MM.1S (cell line): ENCODE data around the gene SPECC1L.
A peak's percentile ranks its signal among the peaks of the same experiment; 100 is the strongest.
"Not testable (repeated sequence)": the region's sequence is repeated elsewhere in the genome, so short reads cannot be mapped to it uniquely, and the experiment has no call there.

Experiments used
- DNase-seq: peaks from one replicate; pipeline ENCODE4 v3.0.0-alpha.2; 2015
- H2AFZ ChIP-seq: fragments of 300-600 bp; sonication (generic); 2 replicates; pipeline ENCODE4 v1.6.0; 2016; ENCODE audit warnings: antibody characterized with exemption, low read length
- H3F3A ChIP-seq: fragments of 300-600 bp; sonication (generic); 2 replicates; pipeline ENCODE4 v1.6.1; 2016; ENCODE audit warnings: mild to moderate bottlenecking, antibody characterized with exemption, low read length, moderate library complexity, mixed read lengths; ENCODE audit not compliant: insufficient read depth
- H3K27ac ChIP-seq: fragments of 300-600 bp; sonication (generic); 2 replicates; pipeline ENCODE4 v1.5.1; 2016; ENCODE audit warnings: mild to moderate bottlenecking, low read length
- H3K27me3 ChIP-seq: fragments of 300-600 bp; sonication (generic); replicated peaks from 2 replicates; pipeline ENCODE4 v1.6.0; 2016; ENCODE audit warnings: low read length; ENCODE audit not compliant: insufficient read depth
- H3K36me3 ChIP-seq: fragments of 300-600 bp; sonication (generic); replicated peaks from 2 replicates; pipeline ENCODE4 v1.6.1; 2016; ENCODE audit warnings: mild to moderate bottlenecking, low read length, mixed read lengths; ENCODE audit not compliant: insufficient read depth
- H3K4me1 ChIP-seq: fragments of 300-600 bp; sonication (generic); 2 replicates; pipeline ENCODE4 v1.6.1; 2016; ENCODE audit warnings: low read length, mixed read lengths
- H3K4me2 ChIP-seq: fragments of 300-600 bp; sonication (generic); 2 replicates; pipeline ENCODE4 v1.6.0; 2016; ENCODE audit warnings: low read depth, low read length
- H3K4me3 ChIP-seq: fragments of 300-600 bp; sonication (generic); 2 replicates; pipeline ENCODE4 v1.5.1; 2016; ENCODE audit warnings: low read length, mixed read lengths
- H3K79me2 ChIP-seq: fragments of 300-600 bp; sonication (generic); 2 replicates; pipeline ENCODE4 v1.6.1; 2016; ENCODE audit warnings: mixed run types, low read length, mixed read lengths
- H3K9ac ChIP-seq: fragments of 300-600 bp; sonication (generic); 2 replicates; pipeline ENCODE4 v1.6.1; 2016; ENCODE audit warnings: low read length, mixed read lengths
- H3K9me2 ChIP-seq: fragments of 300-600 bp; sonication (generic); replicated peaks from 2 replicates; pipeline ENCODE4 v1.6.1; 2016; ENCODE audit warnings: mild to moderate bottlenecking, low read length, mixed read lengths; ENCODE audit not compliant: insufficient read depth
- H3K9me3 ChIP-seq: fragments of 300-600 bp; sonication (generic); replicated peaks from 2 replicates; pipeline ENCODE4 v1.6.1; 2016; ENCODE audit warnings: mild to moderate bottlenecking, low read length, mixed read lengths; ENCODE audit not compliant: insufficient read depth
- H4K20me1 ChIP-seq: fragments of 300-600 bp; sonication (generic); 2 replicates; pipeline ENCODE4 v1.6.1; 2016; ENCODE audit warnings: mild to moderate bottlenecking, low read length, moderate library complexity, mixed read lengths; ENCODE audit not compliant: insufficient read depth
- EZH2 ChIP-seq: fragments of 300-600 bp; sonication (generic); optimal IDR thresholded peaks from 2 replicates; pipeline ENCODE3; 2017; ENCODE audit warnings: low read depth, mild to moderate bottlenecking, antibody characterized with exemption, low read length, mixed read lengths
- EZH2phosphoT487 ChIP-seq: fragments of 300-600 bp; sonication (generic); IDR thresholded peaks from 2 replicates; pipeline ENCODE4 v1.6.1; 2018; ENCODE audit warnings: antibody characterized with exemption, low read length
- TF ChIP-seq, protein P1 (sequence below): fragments of 300-600 bp; sonication (generic); IDR thresholded peaks from 2 replicates; pipeline ENCODE4 v1.5.1; 2016; ENCODE audit warnings: antibody characterized with exemption, low read length, mixed read lengths

The SPECC1L gene

DNA sequence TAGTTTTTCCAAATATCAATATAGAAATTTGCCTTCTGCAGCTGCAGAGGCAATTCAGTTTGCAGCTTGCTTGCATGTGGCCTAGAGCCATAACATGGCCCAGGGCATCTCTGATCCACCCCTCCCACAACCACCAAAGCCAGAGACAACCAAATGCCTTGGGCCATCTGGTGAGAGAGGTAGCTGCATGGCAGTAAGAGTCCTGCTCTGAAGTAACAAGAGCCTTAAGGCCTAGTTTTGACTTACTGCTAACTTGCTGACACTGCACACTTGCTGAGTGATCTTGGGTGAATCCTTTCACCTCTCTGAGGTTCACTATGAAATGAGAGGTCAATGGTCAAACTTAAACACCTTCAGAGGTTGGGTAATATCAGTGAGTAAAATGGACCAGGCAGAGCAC, 4.9 kb upstream of the SPECC1L start:
- no peak overlapping the region for H3K9ac ChIP-seq
- no peaks in the 10 kb centered on the region for H3K36me3 ChIP-seq
- H4K20me1 ChIP-seq = no peaks in the 10 kb centered on the region
- H3K9me3 ChIP-seq = no peaks in the 10 kb centered on the region
- H2AFZ ChIP-seq = no peak overlapping the region
- H3K9me2 ChIP-seq = no peaks in the 10 kb centered on the region
- 0 out of 2 replicates have a peak, but pooled peaks cover 5% of the 10 kb centered on the region for H3K4me1 ChIP-seq
- no peak overlapping the region for H3K4me3 ChIP-seq
- no peaks in the 10 kb centered on the region for H3K79me2 ChIP-seq
- H3K4me2 ChIP-seq = no peak overlapping the region
- H3F3A ChIP-seq = no peaks in the 10 kb centered on the region; the same call in 1 of the 2 replicates
- TF ChIP-seq, protein P1, sequence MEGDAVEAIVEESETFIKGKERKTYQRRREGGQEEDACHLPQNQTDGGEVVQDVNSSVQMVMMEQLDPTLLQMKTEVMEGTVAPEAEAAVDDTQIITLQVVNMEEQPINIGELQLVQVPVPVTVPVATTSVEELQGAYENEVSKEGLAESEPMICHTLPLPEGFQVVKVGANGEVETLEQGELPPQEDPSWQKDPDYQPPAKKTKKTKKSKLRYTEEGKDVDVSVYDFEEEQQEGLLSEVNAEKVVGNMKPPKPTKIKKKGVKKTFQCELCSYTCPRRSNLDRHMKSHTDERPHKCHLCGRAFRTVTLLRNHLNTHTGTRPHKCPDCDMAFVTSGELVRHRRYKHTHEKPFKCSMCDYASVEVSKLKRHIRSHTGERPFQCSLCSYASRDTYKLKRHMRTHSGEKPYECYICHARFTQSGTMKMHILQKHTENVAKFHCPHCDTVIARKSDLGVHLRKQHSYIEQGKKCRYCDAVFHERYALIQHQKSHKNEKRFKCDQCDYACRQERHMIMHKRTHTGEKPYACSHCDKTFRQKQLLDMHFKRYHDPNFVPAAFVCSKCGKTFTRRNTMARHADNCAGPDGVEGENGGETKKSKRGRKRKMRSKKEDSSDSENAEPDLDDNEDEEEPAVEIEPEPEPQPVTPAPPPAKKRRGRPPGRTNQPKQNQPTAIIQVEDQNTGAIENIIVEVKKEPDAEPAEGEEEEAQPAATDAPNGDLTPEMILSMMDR = no peak
- TF ChIP-seq EZH2 (no peak), EZH2phosphoT487 (no peak)
- H3K27ac ChIP-seq = no peak overlapping the region
- DNase-seq = peak; percentile 78
- no peaks in the 10 kb centered on the region for H3K27me3 ChIP-seq

DNA sequence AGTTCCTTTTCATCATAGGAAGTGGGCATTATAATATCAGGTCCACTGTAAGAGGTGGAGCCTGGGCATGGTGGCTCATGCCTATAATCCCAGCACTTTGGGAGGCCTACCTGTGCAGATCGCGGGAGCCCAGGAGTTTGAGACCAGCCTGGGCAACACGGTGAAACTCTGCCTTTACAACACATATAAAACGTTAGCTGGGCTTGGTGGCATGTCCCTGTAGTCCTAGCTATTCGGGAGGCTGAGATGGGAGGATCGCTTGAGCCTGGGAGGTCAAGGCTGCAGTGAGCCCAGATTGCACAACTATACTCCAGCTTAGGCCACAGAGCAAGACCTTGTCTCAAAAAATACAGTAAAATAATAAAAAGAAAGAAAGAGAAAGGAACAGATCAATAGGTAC, 4.1 kb upstream of the SPECC1L start:
- H3K9me2 ChIP-seq, H3K27ac ChIP-seq, DNase-seq, H2AFZ ChIP-seq, H3K79me2 ChIP-seq, H3K9me3 ChIP-seq, H4K20me1 ChIP-seq, H3F3A ChIP-seq, H3K4me3 ChIP-seq, H3K36me3 ChIP-seq, H3K4me1 ChIP-seq, H3K27me3 ChIP-seq, H3K9ac ChIP-seq, H3K4me2 ChIP-seq: not testable (repeated sequence)

DNA sequence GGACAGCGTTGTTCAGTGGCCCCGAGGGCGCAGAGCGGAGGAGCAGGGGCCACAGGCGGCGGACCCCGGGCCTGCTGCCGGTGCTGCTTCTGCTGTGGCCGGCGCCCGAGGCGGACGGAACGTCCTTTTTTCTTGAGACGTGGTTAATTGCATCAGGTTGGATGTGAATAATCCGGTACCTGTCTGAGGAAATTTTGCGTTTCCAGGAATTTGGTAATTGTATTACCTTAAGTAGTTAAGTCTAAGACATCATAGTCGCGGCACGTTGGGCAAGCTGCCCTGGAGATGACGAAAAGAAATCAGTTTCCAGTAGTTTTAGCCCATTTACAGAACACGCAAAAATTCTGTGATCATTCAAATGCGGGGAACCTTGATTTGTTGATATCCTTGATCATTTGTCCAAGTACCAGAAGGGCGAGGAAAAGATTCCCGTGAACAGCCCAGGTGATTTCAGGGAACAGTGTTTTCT, 789 bp downstream of the SPECC1L start:
- DNase-seq = no peak
- peak overlapping the region; percentile 87 for H3K4me3 ChIP-seq
- TF ChIP-seq, protein P1 = no peak
- TF ChIP-seq EZH2 (no peak), EZH2phosphoT487 (no peak)

DNA sequence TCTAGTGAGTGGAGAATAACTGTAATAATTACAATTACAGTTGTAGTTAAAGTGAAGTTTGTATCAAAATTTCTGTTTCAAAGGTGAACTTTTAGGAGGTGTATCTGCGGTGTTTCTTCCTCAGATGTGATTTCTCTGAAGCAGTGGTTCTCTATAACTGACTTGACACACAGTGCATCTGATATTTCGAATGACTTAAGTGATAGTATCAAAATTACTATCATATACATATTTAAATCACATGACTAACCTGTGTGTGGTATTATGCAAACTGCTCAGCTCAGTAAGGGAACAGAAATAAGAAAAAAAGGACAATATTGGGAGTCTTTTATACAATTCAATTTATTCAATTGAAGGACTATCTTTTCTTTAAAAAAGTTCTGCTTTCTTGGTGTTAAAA, 2.4 kb downstream of the SPECC1L start:
- not testable (repeated sequence) for H3K27me3 ChIP-seq, H3K27ac ChIP-seq, DNase-seq, H4K20me1 ChIP-seq, H3K36me3 ChIP-seq, H3K4me1 ChIP-seq, H2AFZ ChIP-seq, H3K9me2 ChIP-seq, H3K9ac ChIP-seq, H3K9me3 ChIP-seq, H3K4me3 ChIP-seq
- Histone ChIP-seq H3K4me2 (peak overlapping the region; percentile 76; the same call in 1 of the 2 replicates), H3K79me2 (peaks cover 59% of the 10 kb centered on the region), H3F3A (peaks cover 21% of the 10 kb centered on the region)

More for the DNA sequence above, 789 bp downstream of the SPECC1L start:
- peaks cover 48% of the 10 kb centered on the region for H3K79me2 ChIP-seq
- H3F3A ChIP-seq = peaks cover 21% of the 10 kb centered on the region
- peak overlapping the region; percentile 69; the same call in 1 of the 2 replicates for H3K27ac ChIP-seq
- no peaks in the 10 kb centered on the region for H3K36me3 ChIP-seq
- H3K4me2 ChIP-seq = peak overlapping the region; percentile 76
- H4K20me1 ChIP-seq = 0 out of 2 replicates have a peak, but pooled peaks cover 4% of the 10 kb centered on the region
- H2AFZ ChIP-seq = peak overlapping the region; percentile 84
- H3K9me2 ChIP-seq = no peaks in the 10 kb centered on the region
- H3K9me3 ChIP-seq = no peaks in the 10 kb centered on the region
- H3K27me3 ChIP-seq = no peaks in the 10 kb centered on the region
- H3K9ac ChIP-seq = peak overlapping the region; percentile 84
- H3K4me1 ChIP-seq = peaks cover 8% of the 10 kb centered on the region; the same call in 1 of the 2 replicates

DNA sequence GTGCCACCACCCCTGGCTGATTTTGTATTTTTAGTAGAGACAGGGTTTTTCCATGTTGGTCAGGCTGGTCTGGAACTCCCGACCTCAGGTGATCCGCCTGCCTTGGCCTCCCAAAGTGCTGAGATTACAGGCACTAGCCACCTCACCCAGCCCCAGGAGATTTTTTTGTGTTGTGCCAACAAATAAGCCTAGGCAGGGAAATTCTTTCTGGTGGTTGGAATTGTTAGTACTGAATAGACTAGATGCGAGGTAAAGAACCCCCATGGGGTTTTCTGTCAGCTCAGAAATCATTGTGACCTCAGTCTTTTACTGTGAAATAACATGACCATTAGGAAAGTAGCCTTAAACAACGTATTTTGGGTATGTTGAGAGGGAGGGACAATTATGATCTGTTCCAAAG, 3.3 kb downstream of the SPECC1L start:
- peak overlapping the region; percentile 45; the same call in 1 of the 2 replicates for H3K4me2 ChIP-seq
- not testable (repeated sequence) for H3K9ac ChIP-seq, H3K9me2 ChIP-seq

DNA sequence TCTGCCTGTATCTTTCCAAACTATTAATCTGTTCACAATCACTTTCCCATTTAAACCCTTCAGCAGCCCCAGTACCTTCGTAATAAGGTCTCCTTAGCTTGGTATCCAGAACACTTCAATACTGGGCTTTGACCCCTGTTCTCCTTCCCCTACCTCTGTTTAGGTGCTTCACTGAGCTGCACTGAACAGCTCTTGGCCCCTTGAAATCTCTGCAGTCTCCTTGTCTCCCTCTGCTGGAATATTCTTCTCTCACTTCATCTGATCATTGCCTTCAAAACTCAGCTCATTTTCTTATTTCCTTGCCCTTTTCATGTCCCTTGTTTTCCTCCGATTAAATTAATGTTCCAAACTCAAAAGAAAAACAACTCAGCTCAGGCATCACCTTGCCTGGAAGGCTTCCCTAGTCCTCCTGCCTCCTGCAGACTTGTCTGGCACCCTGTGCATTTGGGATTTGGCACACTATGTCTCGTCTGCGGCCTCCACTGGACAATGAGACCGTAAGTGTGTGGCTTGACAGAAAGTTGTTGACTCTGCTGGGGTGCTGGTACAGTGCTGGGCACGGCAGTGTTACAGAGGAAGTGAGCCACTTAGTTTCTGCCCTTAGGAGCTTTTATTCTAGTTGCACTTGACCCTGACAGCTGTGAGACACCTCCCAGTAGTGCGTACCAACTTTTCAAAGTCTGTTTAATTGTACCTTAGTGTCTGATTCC, 4.2 kb downstream of the SPECC1L start:
- H2AFZ ChIP-seq, H3K9me2 ChIP-seq: not testable (repeated sequence)
- peak overlapping the region; percentile 45; the same call in 1 of the 2 replicates for H3K4me2 ChIP-seq

More for the DNA sequence above, 3.3 kb downstream of the SPECC1L start:
- not testable (repeated sequence) for H3K27ac ChIP-seq, H3K36me3 ChIP-seq, DNase-seq, H2AFZ ChIP-seq, H3K4me3 ChIP-seq, H3K9me3 ChIP-seq, H3K4me1 ChIP-seq, H4K20me1 ChIP-seq, H3K27me3 ChIP-seq
- Histone ChIP-seq H3K79me2 (peaks cover 63% of the 10 kb centered on the region), H3F3A (peaks cover 21% of the 10 kb centered on the region)

More for the DNA sequence above, 4.2 kb downstream of the SPECC1L start:
- peak overlapping the region; percentile 29; the same call in 1 of the 2 replicates for H3K27ac ChIP-seq
- peaks cover 69% of the 10 kb centered on the region for H3K79me2 ChIP-seq
- not testable (repeated sequence) for H4K20me1 ChIP-seq, H3K9ac ChIP-seq, H3K27me3 ChIP-seq, H3K9me3 ChIP-seq, H3K4me1 ChIP-seq, H3K4me3 ChIP-seq, H3K36me3 ChIP-seq
- peak; percentile 44 for DNase-seq
- peaks cover 21% of the 10 kb centered on the region for H3F3A ChIP-seq
